HUES6 (cell line): ENCODE measurements around the gene DPEP2.

ENCODE experiments used
- H3K27ac ChIP-seq: 2 replicates; pipeline ENCODE4 v1.7.0; 2013; ENCODE audit warnings: low read depth, mild to moderate bottlenecking, low read length, inconsistent platforms
- H3K27me3 ChIP-seq: 2 replicates; pipeline ENCODE4 v1.6.1; 2013; ENCODE audit warnings: low read length; ENCODE audit not compliant: control insufficient read depth, insufficient read depth
- H3K36me3 ChIP-seq: 2 replicates; pipeline ENCODE4 v1.6.1; 2013; ENCODE audit warnings: low read length; ENCODE audit not compliant: control insufficient read depth, insufficient read depth
- H3K4me1 ChIP-seq: 2 replicates; pipeline ENCODE4 v1.6.1; 2013; ENCODE audit warnings: low read length; ENCODE audit not compliant: control insufficient read depth, insufficient read depth
- H3K4me3 ChIP-seq: 2 replicates; pipeline ENCODE4 v1.5.1; 2013; ENCODE audit warnings: low read depth, low read length
- H3K9ac ChIP-seq: one replicate; pipeline ENCODE4 v1.6.1; 2013; ENCODE audit warnings: mild to moderate bottlenecking, low read length
- H3K9me3 ChIP-seq: 2 replicates; pipeline ENCODE4 v1.6.1; 2013; ENCODE audit warnings: low read depth, low read length; ENCODE audit not compliant: control insufficient read depth, insufficient read depth

The DPEP2 gene

GRCh38 chr16:67963292-67963661 lies 36.0 kb downstream of the DPEP2 start:
- peaks cover 59% of the 10 kb centered on the region for H3K36me3 ChIP-seq
- no peak overlapping the region for H3K9ac ChIP-seq
- no peaks in the 10 kb centered on the region for H3K9me3 ChIP-seq
- H3K4me3 ChIP-seq: peak overlapping the region; percentile 47
- H3K27ac ChIP-seq: no peak overlapping the region
- H3K4me1 ChIP-seq: peaks cover 40% of the 10 kb centered on the region
- no peaks in the 10 kb centered on the region for H3K27me3 ChIP-seq

- H3K27ac ChIP-seq: no peak overlapping the region
- peaks cover 70% of the 10 kb centered on the region for H3K36me3 ChIP-seq
- H3K9ac ChIP-seq: no peak overlapping the region
- no peaks in the 10 kb centered on the region for H3K9me3 ChIP-seq
- peaks cover 37% of the 10 kb centered on the region for H3K4me1 ChIP-seq
- no peak overlapping the region for H3K4me3 ChIP-seq
- H3K27me3 ChIP-seq: no peaks in the 10 kb centered on the region
Measured at GRCh38 chr16:67962135-67962534, 37.1 kb downstream of the DPEP2 start.

- Histone ChIP-seq H3K4me1 (peaks cover 32% of the 10 kb centered on the region), H3K9ac (no peak overlapping the region), H3K36me3 (peaks cover 71% of the 10 kb centered on the region), H3K4me3 (no peak overlapping the region), H3K9me3 (no peaks in the 10 kb centered on the region), H3K27me3 (no peaks in the 10 kb centered on the region), H3K27ac (no peak overlapping the region)
Measured at GRCh38 chr16:67961551-67961957, 37.7 kb downstream of the DPEP2 start.

DNA sequence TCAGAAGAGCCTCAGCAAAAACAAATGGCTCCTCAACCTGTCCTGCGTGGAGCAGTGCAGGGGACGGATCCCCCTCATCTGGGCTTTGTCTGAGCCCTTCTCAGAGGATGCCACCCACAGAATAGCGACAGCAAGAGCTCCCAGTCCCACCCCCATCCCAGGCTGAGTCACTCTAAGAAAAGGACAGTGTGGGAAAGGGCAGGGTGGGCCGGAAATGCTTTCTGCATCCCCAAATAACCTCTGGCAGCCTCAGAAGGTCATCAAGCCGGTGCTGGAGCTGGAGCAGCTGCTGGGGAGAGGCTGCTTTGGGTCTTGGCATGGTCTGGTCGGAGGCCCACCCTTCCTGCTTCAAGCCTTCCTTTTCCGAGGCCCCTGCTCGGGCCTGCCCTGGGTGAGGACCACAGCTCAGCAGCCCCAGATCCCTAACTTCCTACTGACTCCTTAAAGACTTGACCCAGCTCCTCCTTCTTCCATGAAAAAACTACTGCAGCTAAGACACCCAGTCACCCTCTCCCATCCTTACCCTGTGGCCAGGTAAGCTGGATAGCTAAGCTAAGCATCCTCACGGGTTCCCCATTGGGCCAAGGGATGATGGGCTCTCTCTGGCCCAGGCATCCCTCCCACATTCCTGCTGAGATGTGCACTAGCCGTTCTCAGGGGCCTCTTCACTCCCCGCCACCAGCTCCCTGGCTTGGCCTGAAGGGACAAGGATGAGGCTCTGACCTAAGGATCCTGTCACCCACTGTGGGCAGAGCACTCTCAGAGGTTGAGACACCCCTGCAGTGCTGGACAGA lies 39.6 kb downstream of the DPEP2 start:
- H3K27me3 ChIP-seq: no peaks in the 10 kb centered on the region
- H3K9me3 ChIP-seq: no peaks in the 10 kb centered on the region
- H3K27ac ChIP-seq: no peak overlapping the region
- H3K36me3 ChIP-seq: peaks cover 84% of the 10 kb centered on the region
- no peak overlapping the region for H3K4me3 ChIP-seq
- no peak overlapping the region for H3K9ac ChIP-seq
- H3K4me1 ChIP-seq: peaks cover 15% of the 10 kb centered on the region

DNA sequence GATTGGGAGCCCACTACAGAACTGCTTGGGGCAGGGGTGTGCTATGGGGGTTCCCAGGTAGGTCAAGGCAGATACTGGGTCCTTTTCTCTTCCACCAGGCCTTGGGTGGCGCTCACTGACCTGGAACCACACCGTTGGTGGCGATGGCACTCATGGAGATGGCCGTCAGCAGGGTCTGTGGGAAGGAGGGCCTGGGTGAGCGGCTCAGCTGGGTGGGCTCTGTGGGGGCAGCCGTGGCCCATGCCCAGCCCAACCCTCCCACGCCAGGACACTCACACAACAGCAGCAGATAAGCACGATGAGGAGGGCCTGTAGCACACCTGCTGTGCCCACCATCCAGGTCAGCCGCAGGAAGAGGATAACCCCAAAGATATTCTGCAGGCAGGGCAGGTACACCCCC lies 41.7 kb downstream of the DPEP2 start:
- H3K4me1 ChIP-seq: no peaks in the 10 kb centered on the region
- peaks cover 88% of the 10 kb centered on the region for H3K36me3 ChIP-seq
- no peaks in the 10 kb centered on the region for H3K27me3 ChIP-seq
- no peak overlapping the region for H3K4me3 ChIP-seq
- no peaks in the 10 kb centered on the region for H3K9me3 ChIP-seq
- no peak overlapping the region for H3K27ac ChIP-seq
- no peak overlapping the region for H3K9ac ChIP-seq

DNA sequence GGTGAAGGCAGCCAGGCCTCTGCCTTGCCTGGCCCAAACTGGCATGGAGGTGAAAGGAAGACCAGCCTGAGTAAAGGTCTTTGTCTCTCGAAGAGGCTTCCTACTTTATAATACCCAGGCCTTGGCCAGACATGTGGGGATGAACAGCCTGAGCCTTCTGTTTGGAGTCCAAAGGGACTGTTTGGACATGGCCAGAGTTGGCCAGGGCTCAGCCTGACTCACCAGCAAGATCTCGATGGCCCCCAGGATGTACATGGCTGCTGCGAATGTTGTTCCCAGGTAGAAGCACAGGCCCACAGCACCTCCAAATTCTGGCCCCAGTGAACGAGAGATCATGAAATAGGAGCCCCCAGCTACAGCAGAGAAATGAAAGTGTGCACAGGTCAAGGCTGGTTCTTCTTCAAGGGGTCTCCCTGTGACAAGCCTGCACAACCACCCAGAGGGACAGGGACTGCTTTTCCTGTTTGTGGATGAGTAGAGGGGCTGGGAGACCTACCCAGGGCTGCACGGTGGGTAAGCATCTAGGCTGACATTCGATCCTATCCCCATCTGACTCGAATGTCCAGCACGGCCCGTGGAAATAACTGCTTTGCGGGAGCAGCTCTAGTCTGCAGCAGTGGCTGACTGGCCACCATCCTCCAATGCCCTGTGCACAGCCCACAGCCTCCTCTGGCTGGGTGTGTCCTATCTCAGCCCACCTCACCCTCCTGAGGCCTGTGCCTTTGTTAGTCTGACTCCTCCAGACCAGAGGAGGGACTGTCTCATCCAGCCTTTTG lies 44.7 kb downstream of the DPEP2 start:
- Histone ChIP-seq H3K4me3 (no peak overlapping the region), H3K36me3 (peaks cover 87% of the 10 kb centered on the region), H3K4me1 (no peaks in the 10 kb centered on the region), H3K27ac (no peak overlapping the region), H3K9ac (no peak overlapping the region), H3K27me3 (no peaks in the 10 kb centered on the region), H3K9me3 (no peaks in the 10 kb centered on the region)

GRCh38 chr16:67953641-67954375 lies 45.5 kb downstream of the DPEP2 start:
- H3K27me3 ChIP-seq: no peaks in the 10 kb centered on the region
- peaks cover 87% of the 10 kb centered on the region for H3K36me3 ChIP-seq
- no peak overlapping the region for H3K4me3 ChIP-seq
- no peaks in the 10 kb centered on the region for H3K4me1 ChIP-seq
- no peak overlapping the region for H3K27ac ChIP-seq
- H3K9me3 ChIP-seq: no peaks in the 10 kb centered on the region
- no peak overlapping the region for H3K9ac ChIP-seq

GRCh38 chr16:67951485-67951884 lies 47.8 kb downstream of the DPEP2 start:
- Histone ChIP-seq H3K27me3 (no peaks in the 10 kb centered on the region), H3K9ac (no peak overlapping the region), H3K27ac (no peak overlapping the region), H3K4me3 (no peak overlapping the region), H3K9me3 (no peaks in the 10 kb centered on the region), H3K36me3 (peaks cover 93% of the 10 kb centered on the region), H3K4me1 (no peaks in the 10 kb centered on the region)

GRCh38 chr16:67950335-67950843 lies 48.9 kb downstream of the DPEP2 start:
- H3K27ac ChIP-seq: no peak overlapping the region
- peaks cover 95% of the 10 kb centered on the region for H3K36me3 ChIP-seq
- H3K27me3 ChIP-seq: no peaks in the 10 kb centered on the region
- no peak overlapping the region for H3K4me3 ChIP-seq
- no peak overlapping the region for H3K9ac ChIP-seq
- H3K9me3 ChIP-seq: no peaks in the 10 kb centered on the region
- no peaks in the 10 kb centered on the region for H3K4me1 ChIP-seq

DNA sequence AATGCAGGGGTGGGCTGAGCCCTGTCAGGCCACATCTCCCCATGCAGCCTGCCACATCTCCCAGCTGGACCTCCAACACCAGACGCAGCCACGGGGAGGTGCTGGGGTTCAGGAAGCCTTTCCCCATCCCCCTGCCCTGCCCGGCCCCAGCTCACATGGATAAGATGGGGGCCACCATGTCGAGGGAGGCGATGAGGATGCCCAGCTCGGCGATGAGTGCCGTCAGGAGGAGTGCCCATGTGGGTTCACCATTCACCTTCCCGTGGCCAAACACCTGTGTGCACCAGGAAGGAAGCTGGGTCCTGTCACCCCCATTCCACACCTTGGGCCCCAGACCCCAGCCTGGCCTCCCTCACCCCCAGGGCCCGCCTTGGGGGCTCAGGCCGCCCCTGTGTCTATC lies 49.6 kb downstream of the DPEP2 start:
- Histone ChIP-seq H3K27me3 (no peaks in the 10 kb centered on the region), H3K9me3 (no peaks in the 10 kb centered on the region), H3K9ac (no peak overlapping the region), H3K36me3 (peaks cover 95% of the 10 kb centered on the region), H3K27ac (no peak overlapping the region), H3K4me3 (no peak overlapping the region), H3K4me1 (no peaks in the 10 kb centered on the region)

DNA sequence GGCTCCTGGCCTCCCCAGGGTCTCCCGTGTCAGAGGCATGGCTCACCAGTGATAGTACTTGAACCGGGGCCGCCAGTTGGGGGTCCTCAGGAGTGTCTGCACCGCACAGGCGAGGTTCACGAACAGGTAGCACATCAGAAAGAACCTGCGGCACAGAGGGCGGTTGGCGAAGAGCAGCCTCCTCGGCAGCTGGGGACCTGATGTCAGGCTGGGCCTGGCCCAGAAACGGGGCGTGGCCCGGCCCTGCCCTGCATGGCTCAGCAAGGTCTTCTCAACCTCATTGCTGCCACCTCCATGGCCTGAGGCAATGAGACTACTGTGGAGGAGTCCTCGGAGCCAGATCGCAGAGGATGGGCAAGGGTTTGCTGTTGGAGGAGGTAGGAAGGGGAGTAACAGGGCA lies 51.3 kb downstream of the DPEP2 start:
- H3K27ac ChIP-seq: no peak overlapping the region
- no peaks in the 10 kb centered on the region for H3K4me1 ChIP-seq
- H3K9ac ChIP-seq: no peak overlapping the region
- no peak overlapping the region for H3K4me3 ChIP-seq
- no peaks in the 10 kb centered on the region for H3K27me3 ChIP-seq
- peaks cover 96% of the 10 kb centered on the region for H3K36me3 ChIP-seq
- no peaks in the 10 kb centered on the region for H3K9me3 ChIP-seq
